GM23338 (cell line): ENCODE data around the gene HABP4. TPM values are rescaled to one million over a fixed set of nuclear protein-coding genes. Genes with fewer than 3 reads are reported as not detected.

ENCODE experiments used
- ATAC-seq: fragments of 200-7000 bp; cut with Tn5 transposase; 3 replicates; pipeline ENCODE4 v1.9.1; 2020
- DNase-seq: peaks from one replicate; pipeline ENCODE4 v3.0.0-alpha.2; 2015; ENCODE audit warnings: low spot score
- H2AFZ ChIP-seq: fragments of 200-600 bp; sonication (generic); 2 replicates; pipeline ENCODE4 v1.8.0; 2016; ENCODE audit warnings: antibody characterized with exemption, mild to moderate bottlenecking, moderate library complexity
- H3F3A ChIP-seq: fragments of 200-600 bp; sonication (generic); replicated peaks from 2 replicates; pipeline ENCODE4 v1.8.0; 2017; ENCODE audit warnings: antibody characterized with exemption, mixed run types, low read depth
- H3K27ac ChIP-seq: fragments of 200-600 bp; sonication (generic); 2 replicates; pipeline ENCODE4 v1.6.1; 2016; ENCODE audit warnings: low read depth
- H3K27me3 ChIP-seq: fragments of 200-600 bp; sonication (generic); 2 replicates; pipeline ENCODE4 v1.8.0; 2016; ENCODE audit warnings: mild to moderate bottlenecking, mixed run types, moderate library complexity; ENCODE audit not compliant: insufficient read depth
- H3K36me3 ChIP-seq: fragments of 200-600 bp; sonication (generic); 2 replicates; pipeline ENCODE4 v1.8.0; 2016; ENCODE audit warnings: mild to moderate bottlenecking; ENCODE audit not compliant: insufficient read depth
- H3K4me1 ChIP-seq: fragments of 200-600 bp; sonication (generic); 2 replicates; pipeline ENCODE4 v1.8.0; 2016; ENCODE audit warnings: mild to moderate bottlenecking, moderate library complexity; ENCODE audit not compliant: insufficient read depth
- H3K4me2 ChIP-seq: fragments of 200-600 bp; sonication (generic); 2 replicates; pipeline ENCODE4 v1.7.1; 2017; ENCODE audit warnings: mixed run types
- H3K4me3 ChIP-seq: fragments of 200-600 bp; sonication (generic); 2 replicates; pipeline ENCODE4 v1.6.1; 2016; ENCODE audit warnings: mixed run types
- H3K79me2 ChIP-seq: fragments of 200-600 bp; sonication (generic); replicated peaks from 2 replicates; pipeline ENCODE4 v1.8.0; 2017; ENCODE audit warnings: mild to moderate bottlenecking; ENCODE audit not compliant: insufficient read depth
- H3K9me2 ChIP-seq: fragments of 200-600 bp; sonication (generic); 2 replicates; pipeline ENCODE4 v1.8.0; 2017; ENCODE audit not compliant: insufficient read depth
- H4K20me1 ChIP-seq: fragments of 200-600 bp; sonication (generic); replicated peaks from 2 replicates; pipeline ENCODE4 v1.8.0; 2017; ENCODE audit warnings: mild to moderate bottlenecking; ENCODE audit not compliant: insufficient read depth
- H3K27ac Mint-ChIP-seq: 2 replicates; pipeline ENCODE4 v1.8.0; 2020; ENCODE audit warnings: inconsistent platforms, mild to moderate bottlenecking, moderate library complexity, mixed read lengths
- H3K27me3 Mint-ChIP-seq: 3 replicates; pipeline ENCODE4 v1.8.0; 2022; ENCODE audit warnings: low read depth, mild to moderate bottlenecking, moderate library complexity, mixed read lengths, inconsistent platforms; ENCODE audit not compliant: insufficient read depth, poor library complexity
- H3K36me3 Mint-ChIP-seq: 3 replicates; pipeline ENCODE4 v1.8.0; 2021; ENCODE audit warnings: low read depth, mild to moderate bottlenecking, inconsistent platforms, moderate library complexity, mixed read lengths
- H3K4me1 Mint-ChIP-seq: 3 replicates; pipeline ENCODE4 v1.8.0; 2020; ENCODE audit warnings: mild to moderate bottlenecking, inconsistent platforms, mixed read lengths
- H3K4me3 Mint-ChIP-seq: 3 replicates; pipeline ENCODE4 v1.8.0; 2021; ENCODE audit warnings: moderate library complexity, mild to moderate bottlenecking, inconsistent platforms, mixed read lengths
- H3K9me3 Mint-ChIP-seq: 3 replicates; pipeline ENCODE4 v1.8.0; 2020; ENCODE audit warnings: moderate library complexity, mild to moderate bottlenecking, inconsistent platforms, mixed read lengths
- CREB1 ChIP-seq: fragments of 250-450 bp; sonication (Bioruptor Pico); IDR thresholded peaks from 2 replicates; pipeline ENCODE4 v1.5.0; 2020; ENCODE audit warnings: low read depth, mild to moderate bottlenecking, moderate library complexity
- EZH2phosphoT487 ChIP-seq: fragments of 200-600 bp; sonication (generic); IDR thresholded peaks from one replicate; pipeline ENCODE4 v1.8.1; 2018; ENCODE audit warnings: antibody characterized with exemption; ENCODE audit not compliant: unreplicated experiment
- STAT1 ChIP-seq: IDR thresholded peaks from one replicate; pipeline ENCODE4 v1.6.1; 2016; ENCODE audit warnings: antibody characterized with exemption; ENCODE audit not compliant: unreplicated experiment
- ZNF114 ChIP-seq: fragments of 250-450 bp; sonication (Bioruptor Pico); IDR thresholded peaks from 2 replicates; pipeline ENCODE4 v1.5.0; 2020; ENCODE audit warnings: mild to moderate bottlenecking, moderate library complexity
- polyA plus RNA-seq: library from polyadenylated mRNA; unstranded; fragments of >200 nt; fragmentation: Nextera tagmentation; extraction: Ambion mirVana; gene quantifications from 2 replicates; pipeline ENCODE4 v1.2.1, GENCODE V29; 2016
- total RNA-seq: library from RNA; depleted of rRNA; stranded (reverse); fragments of >200 nt; shearing (Covaris generic); gene quantifications from 2 replicates; pipeline ENCODE4 v1.2.3, GENCODE V29; 2014
- TF ChIP-seq, protein P1 (sequence below): fragments of 250-450 bp; sonication (Bioruptor Pico); IDR thresholded peaks from 2 replicates; pipeline ENCODE4 v1.5.0; 2020; ENCODE audit warnings: mild to moderate bottlenecking, moderate library complexity
- TF ChIP-seq, protein P2 (sequence below), 2 experiments: fragments of 200-600 bp in 1 of 2; sonication (generic) in 1 of 2; conservative IDR thresholded peaks; 2 replicates each; pipeline versions ENCODE4 v1.5.1 to v1.6.1; 2016 to 2017; ENCODE audit warnings: antibody characterized with exemption in 2 of 2, low read depth in 2 of 2, mild to moderate bottlenecking in 2 of 2, moderate library complexity in 1 of 2
- TF ChIP-seq, protein P3 (sequence below): IDR thresholded peaks from one replicate; pipeline ENCODE4 v1.6.1; 2018; ENCODE audit warnings: antibody characterized with exemption; ENCODE audit not compliant: unreplicated experiment

Gene HABP4
- total and polyA plus RNA-seq, 2 experiments from 2014 or later, result 8.8 to 9.9 TPM

DNA sequence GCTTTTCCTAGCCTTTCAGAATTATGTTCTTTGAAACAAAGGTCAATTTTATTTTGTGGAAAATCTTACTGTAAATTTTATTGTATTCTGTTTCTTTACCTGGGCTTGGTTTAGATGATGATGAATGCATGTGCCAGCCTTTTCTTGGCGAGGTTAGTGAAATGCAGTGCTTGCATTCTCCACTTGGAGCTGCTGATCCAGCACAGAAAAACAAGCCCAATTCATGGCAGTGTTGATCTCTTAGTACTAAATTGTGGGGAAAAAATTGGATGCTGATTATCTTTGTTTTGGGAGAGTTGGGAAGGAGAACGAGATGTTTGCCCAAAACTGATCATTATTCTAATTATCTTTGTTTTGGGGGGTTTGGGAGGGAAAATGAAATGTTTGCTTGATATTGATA lies 3.7 kb downstream of the HABP4 start:
- H3K4me3 Mint-ChIP-seq, result no peak overlapping the region
- H3K9me3 Mint-ChIP-seq, result no peaks in the 10 kb centered on the region; the same call in 2 of the 3 replicates

More for the DNA sequence above, 3.7 kb downstream of the HABP4 start:
- Mint-ChIP-seq H3K36me3 (no peaks in the 10 kb centered on the region), H3K27me3 (peaks cover 17% of the 10 kb centered on the region), H3K27ac (no peak overlapping the region), H3K4me1 (peaks cover 16% of the 10 kb centered on the region)
- peaks cover 20% of the 10 kb centered on the region for H3K27me3 ChIP-seq
- no peaks in the 10 kb centered on the region for H3K36me3 ChIP-seq
- no peak for TF ChIP-seq ZNF114
- TF ChIP-seq, protein P1, sequence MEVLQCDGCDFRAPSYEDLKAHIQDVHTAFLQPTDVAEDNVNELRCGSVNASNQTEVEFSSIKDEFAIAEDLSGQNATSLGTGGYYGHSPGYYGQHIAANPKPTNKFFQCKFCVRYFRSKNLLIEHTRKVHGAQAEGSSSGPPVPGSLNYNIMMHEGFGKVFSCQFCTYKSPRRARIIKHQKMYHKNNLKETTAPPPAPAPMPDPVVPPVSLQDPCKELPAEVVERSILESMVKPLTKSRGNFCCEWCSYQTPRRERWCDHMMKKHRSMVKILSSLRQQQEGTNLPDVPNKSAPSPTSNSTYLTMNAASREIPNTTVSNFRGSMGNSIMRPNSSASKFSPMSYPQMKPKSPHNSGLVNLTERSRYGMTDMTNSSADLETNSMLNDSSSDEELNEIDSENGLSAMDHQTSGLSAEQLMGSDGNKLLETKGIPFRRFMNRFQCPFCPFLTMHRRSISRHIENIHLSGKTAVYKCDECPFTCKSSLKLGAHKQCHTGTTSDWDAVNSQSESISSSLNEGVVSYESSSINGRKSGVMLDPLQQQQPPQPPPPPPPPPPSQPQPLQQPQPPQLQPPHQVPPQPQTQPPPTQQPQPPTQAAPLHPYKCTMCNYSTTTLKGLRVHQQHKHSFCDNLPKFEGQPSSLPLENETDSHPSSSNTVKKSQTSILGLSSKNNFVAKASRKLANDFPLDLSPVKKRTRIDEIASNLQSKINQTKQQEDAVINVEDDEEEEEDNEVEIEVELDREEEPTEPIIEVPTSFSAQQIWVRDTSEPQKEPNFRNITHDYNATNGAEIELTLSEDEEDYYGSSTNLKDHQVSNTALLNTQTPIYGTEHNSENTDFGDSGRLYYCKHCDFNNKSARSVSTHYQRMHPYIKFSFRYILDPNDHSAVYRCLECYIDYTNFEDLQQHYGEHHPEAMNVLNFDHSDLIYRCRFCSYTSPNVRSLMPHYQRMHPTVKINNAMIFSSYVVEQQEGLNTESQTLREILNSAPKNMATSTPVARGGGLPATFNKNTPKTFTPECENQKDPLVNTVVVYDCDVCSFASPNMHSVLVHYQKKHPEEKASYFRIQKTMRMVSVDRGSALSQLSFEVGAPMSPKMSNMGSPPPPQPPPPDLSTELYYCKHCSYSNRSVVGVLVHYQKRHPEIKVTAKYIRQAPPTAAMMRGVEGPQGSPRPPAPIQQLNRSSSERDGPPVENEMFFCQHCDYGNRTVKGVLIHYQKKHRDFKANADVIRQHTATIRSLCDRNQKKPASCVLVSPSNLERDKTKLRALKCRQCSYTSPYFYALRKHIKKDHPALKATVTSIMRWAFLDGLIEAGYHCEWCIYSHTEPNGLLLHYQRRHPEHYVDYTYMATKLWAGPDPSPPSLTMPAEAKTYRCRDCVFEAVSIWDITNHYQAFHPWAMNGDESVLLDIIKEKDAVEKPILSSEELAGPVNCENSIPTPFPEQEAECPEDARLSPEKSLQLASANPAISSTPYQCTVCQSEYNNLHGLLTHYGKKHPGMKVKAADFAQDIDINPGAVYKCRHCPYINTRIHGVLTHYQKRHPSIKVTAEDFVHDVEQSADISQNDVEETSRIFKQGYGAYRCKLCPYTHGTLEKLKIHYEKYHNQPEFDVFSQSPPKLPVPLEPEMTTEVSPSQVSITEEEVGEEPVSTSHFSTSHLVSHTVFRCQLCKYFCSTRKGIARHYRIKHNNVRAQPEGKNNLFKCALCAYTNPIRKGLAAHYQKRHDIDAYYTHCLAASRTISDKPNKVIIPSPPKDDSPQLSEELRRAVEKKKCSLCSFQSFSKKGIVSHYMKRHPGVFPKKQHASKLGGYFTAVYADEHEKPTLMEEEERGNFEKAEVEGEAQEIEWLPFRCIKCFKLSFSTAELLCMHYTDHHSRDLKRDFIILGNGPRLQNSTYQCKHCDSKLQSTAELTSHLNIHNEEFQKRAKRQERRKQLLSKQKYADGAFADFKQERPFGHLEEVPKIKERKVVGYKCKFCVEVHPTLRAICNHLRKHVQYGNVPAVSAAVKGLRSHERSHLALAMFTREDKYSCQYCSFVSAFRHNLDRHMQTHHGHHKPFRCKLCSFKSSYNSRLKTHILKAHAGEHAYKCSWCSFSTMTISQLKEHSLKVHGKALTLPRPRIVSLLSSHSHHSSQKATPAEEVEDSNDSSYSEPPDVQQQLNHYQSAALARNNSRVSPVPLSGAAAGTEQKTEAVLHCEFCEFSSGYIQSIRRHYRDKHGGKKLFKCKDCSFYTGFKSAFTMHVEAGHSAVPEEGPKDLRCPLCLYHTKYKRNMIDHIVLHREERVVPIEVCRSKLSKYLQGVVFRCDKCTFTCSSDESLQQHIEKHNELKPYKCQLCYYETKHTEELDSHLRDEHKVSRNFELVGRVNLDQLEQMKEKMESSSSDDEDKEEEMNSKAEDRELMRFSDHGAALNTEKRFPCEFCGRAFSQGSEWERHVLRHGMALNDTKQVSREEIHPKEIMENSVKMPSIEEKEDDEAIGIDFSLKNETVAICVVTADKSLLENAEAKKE (CRISPR knock-in tag), result no peak
- TF ChIP-seq, protein P2, sequence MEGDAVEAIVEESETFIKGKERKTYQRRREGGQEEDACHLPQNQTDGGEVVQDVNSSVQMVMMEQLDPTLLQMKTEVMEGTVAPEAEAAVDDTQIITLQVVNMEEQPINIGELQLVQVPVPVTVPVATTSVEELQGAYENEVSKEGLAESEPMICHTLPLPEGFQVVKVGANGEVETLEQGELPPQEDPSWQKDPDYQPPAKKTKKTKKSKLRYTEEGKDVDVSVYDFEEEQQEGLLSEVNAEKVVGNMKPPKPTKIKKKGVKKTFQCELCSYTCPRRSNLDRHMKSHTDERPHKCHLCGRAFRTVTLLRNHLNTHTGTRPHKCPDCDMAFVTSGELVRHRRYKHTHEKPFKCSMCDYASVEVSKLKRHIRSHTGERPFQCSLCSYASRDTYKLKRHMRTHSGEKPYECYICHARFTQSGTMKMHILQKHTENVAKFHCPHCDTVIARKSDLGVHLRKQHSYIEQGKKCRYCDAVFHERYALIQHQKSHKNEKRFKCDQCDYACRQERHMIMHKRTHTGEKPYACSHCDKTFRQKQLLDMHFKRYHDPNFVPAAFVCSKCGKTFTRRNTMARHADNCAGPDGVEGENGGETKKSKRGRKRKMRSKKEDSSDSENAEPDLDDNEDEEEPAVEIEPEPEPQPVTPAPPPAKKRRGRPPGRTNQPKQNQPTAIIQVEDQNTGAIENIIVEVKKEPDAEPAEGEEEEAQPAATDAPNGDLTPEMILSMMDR (conservative IDR thresholded peaks at IDR 0.05; ENCODE audit: low read depth in 2 of 2), result peak; percentile 46 to 49
- TF ChIP-seq EZH2phosphoT487, result no peak
- TF ChIP-seq CREB1 (CRISPR knock-in tag), result no peak
- no peak for TF ChIP-seq STAT1
- TF ChIP-seq, protein P3, sequence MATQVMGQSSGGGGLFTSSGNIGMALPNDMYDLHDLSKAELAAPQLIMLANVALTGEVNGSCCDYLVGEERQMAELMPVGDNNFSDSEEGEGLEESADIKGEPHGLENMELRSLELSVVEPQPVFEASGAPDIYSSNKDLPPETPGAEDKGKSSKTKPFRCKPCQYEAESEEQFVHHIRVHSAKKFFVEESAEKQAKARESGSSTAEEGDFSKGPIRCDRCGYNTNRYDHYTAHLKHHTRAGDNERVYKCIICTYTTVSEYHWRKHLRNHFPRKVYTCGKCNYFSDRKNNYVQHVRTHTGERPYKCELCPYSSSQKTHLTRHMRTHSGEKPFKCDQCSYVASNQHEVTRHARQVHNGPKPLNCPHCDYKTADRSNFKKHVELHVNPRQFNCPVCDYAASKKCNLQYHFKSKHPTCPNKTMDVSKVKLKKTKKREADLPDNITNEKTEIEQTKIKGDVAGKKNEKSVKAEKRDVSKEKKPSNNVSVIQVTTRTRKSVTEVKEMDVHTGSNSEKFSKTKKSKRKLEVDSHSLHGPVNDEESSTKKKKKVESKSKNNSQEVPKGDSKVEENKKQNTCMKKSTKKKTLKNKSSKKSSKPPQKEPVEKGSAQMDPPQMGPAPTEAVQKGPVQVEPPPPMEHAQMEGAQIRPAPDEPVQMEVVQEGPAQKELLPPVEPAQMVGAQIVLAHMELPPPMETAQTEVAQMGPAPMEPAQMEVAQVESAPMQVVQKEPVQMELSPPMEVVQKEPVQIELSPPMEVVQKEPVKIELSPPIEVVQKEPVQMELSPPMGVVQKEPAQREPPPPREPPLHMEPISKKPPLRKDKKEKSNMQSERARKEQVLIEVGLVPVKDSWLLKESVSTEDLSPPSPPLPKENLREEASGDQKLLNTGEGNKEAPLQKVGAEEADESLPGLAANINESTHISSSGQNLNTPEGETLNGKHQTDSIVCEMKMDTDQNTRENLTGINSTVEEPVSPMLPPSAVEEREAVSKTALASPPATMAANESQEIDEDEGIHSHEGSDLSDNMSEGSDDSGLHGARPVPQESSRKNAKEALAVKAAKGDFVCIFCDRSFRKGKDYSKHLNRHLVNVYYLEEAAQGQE, result no peak
- DNase-seq (peak; percentile 49), ATAC-seq (no peak)
- no peak overlapping the region for H3K4me2 ChIP-seq
- H2AFZ ChIP-seq, result no peak overlapping the region
- peaks cover 7% of the 10 kb centered on the region; the same call in 1 of the 2 replicates for H4K20me1 ChIP-seq
- H3K9me2 ChIP-seq, result no peaks in the 10 kb centered on the region
- H3F3A ChIP-seq, result no peaks in the 10 kb centered on the region
- no peaks in the 10 kb centered on the region for H3K4me1 ChIP-seq
- peaks cover 30% of the 10 kb centered on the region for H3K79me2 ChIP-seq
- no peak overlapping the region for H3K4me3 ChIP-seq
- H3K27ac ChIP-seq, result no peak overlapping the region
